Measurements from ENCODE around the gene SGMS1.

SGMS1 gene

GRCh38 chr10:50566150-50566549 is 57.6 kb downstream of the SGMS1 start:
- no peak for TF ChIP-seq CTCF (IDR thresholded peaks at IDR 0.05; ENCODE audit: low read depth, low read length)
- no peak overlapping the region for H3K4me3 ChIP-seq (replicated peaks in 1 of 2; ENCODE audit: low read depth in 2 of 2, low read length in 2 of 2)
- DNase-seq (ENCODE audit: low read depth in 2 of 2): no peak

- TF ChIP-seq CTCF (IDR thresholded peaks at IDR 0.05; ENCODE audit: low read depth, low read length): no peak
- H3K4me3 ChIP-seq (replicated peaks in 1 of 2; ENCODE audit: low read depth in 2 of 2, low read length in 2 of 2): no peak overlapping the region
- DNase-seq (ENCODE audit: low read depth in 2 of 2): no peak
Measured at GRCh38 chr10:50565301-50566083, 58.3 kb downstream of the SGMS1 start.

DNA sequence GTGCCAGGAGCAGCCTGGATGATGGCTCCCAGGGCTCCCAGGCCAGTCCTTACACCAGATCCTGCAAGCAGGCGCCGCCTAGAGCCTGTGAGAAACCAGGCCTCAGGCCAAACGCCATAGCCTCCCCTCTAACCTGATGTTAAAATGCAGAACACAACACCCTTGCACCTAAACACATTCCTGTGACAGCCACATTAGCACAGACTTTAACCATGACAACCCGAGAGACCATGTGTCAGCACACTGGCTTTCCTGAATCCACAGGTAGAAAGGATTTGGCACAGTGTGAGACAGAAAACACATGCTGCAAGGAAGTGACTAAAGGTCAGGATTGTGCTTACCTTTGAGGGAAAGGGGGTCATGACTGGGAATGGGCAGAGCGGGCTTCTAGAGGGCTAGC is 59.9 kb downstream of the SGMS1 start:
- DNase-seq (ENCODE audit: low read depth in 2 of 2): no peak
- no peak for TF ChIP-seq CTCF (IDR thresholded peaks at IDR 0.05; ENCODE audit: low read depth, low read length)
- no peak overlapping the region for H3K4me3 ChIP-seq (replicated peaks in 1 of 2; ENCODE audit: low read depth in 2 of 2, low read length in 2 of 2)

DNA sequence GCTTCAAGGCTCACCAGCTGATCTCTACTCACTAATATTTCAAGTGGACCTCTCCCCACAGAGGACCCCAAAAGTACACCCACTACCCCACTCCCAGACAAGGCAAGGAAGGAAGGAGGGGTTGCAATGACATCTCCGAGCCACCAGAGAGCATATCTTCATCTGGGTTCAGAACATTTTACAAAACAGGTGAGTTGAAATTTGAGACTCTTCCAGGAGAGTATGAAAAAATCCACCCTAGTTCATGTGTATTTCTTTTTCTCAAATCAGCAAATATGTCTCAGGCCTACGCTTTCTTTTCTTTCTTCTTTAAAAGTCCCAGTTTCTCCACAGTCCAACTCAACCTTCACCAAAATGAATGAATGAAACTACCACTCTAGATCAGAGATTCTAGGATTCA is 61.9 kb downstream of the SGMS1 start:
- DNase-seq (ENCODE audit: low read depth in 2 of 2): no peak
- TF ChIP-seq CTCF (IDR thresholded peaks at IDR 0.05; ENCODE audit: low read depth, low read length): peak; percentile 65
- no peak overlapping the region for H3K4me3 ChIP-seq (replicated peaks in 1 of 2; ENCODE audit: low read depth in 2 of 2, low read length in 2 of 2)

GRCh38 chr10:50561266-50561665 is 62.5 kb downstream of the SGMS1 start:
- H3K4me3 ChIP-seq (replicated peaks in 1 of 2; ENCODE audit: low read depth in 2 of 2, low read length in 2 of 2): no peak overlapping the region
- TF ChIP-seq CTCF (IDR thresholded peaks at IDR 0.05; ENCODE audit: low read depth, low read length): no peak
- peak; percentile 90 to 98 for DNase-seq (ENCODE audit: low read depth in 2 of 2)

DNA sequence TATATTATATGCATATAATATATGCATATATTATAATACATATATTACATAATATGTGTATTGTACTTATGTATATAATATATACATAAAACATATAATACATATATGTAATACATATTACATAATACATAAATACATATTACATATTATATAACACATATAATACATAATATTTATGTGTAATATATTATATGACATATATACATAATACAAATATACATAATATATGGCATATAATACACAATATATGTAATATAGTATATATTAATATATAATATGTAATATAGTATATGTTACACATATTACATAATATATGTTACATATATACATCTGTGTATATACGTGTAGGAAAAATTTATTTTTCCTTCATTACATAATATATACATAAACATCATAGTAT is 63.4 kb downstream of the SGMS1 start:
- TF ChIP-seq CTCF (IDR thresholded peaks at IDR 0.05; ENCODE audit: low read depth, low read length): no peak
- H3K4me3 ChIP-seq (replicated peaks in 1 of 2; ENCODE audit: low read depth in 2 of 2, low read length in 2 of 2): no peak overlapping the region
- DNase-seq (ENCODE audit: low read depth in 2 of 2): no peak

DNA sequence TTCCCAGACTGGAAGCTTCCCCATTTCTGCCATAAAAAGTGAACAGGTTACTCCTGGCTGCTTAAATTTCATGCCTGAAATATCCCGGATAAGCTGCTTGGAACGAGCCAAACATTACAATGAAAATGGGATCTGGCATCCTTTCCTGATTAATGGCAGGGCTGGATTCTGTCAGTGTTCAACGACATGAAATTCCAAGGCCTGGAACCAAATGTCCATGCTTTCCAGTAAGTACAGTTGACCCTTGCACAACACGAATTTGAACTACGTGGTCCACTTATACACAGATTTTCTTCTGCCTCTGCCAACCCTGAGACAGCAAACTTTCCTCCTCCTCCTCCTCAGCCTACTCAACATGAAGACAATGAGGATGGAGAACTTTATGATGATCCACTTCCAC is 65.4 kb downstream of the SGMS1 start:
- no peak for TF ChIP-seq CTCF (IDR thresholded peaks at IDR 0.05; ENCODE audit: low read depth, low read length)
- DNase-seq (ENCODE audit: low read depth in 2 of 2): peak in 1 of 2 donors; percentile 78
- H3K4me3 ChIP-seq (replicated peaks in 1 of 2; ENCODE audit: low read depth in 2 of 2, low read length in 2 of 2): no peak overlapping the region
